ENCODE measurements around the gene AAMP.

The AAMP gene

DNA sequence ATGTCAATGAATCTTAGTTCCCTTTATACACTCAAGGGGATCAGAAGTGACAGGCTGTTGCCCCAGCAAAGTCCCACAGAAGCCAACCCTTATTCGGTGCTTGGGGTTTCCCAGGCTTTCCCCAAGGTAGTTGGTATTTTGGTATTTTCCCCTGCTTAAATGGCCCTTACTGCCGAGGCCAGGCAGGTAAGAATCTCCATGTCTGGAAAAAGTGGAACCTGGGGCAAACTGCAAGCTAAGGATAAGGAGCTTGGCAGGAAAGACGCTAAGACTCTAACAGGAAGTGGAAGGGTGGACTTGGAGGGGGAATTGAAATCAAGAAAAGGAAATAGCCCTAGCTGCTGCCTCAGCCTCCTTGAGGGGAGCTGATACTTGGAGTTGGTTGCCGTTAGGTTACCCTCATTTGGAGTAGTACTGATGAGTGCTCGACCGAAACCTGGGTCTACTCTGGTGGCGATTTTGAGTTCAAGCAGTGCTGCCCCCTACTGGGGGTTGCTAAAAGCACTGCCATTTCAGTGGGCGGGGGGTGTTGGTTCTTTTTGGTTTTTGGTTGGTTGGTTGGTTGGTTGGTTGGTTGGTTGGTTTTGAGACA lies 12.5 kb downstream of the AAMP start:
- Histone ChIP-seq H3K4me3 (no peak overlapping the region), H3K4me1 (peaks cover 0 to 36% (median 22%) of the 10 kb centered on the region in 4 donors), H3K27me3 (no peaks in the 10 kb centered on the region), H3K36me3 (peaks cover 34 to 50% (median 44%) of the 10 kb centered on the region in 3 donors), H3K27ac (peak overlapping the region in 1 of 2 donors; percentile 1), H3K9me3 (no peaks in the 10 kb centered on the region)
- TF ChIP-seq, protein P1, sequence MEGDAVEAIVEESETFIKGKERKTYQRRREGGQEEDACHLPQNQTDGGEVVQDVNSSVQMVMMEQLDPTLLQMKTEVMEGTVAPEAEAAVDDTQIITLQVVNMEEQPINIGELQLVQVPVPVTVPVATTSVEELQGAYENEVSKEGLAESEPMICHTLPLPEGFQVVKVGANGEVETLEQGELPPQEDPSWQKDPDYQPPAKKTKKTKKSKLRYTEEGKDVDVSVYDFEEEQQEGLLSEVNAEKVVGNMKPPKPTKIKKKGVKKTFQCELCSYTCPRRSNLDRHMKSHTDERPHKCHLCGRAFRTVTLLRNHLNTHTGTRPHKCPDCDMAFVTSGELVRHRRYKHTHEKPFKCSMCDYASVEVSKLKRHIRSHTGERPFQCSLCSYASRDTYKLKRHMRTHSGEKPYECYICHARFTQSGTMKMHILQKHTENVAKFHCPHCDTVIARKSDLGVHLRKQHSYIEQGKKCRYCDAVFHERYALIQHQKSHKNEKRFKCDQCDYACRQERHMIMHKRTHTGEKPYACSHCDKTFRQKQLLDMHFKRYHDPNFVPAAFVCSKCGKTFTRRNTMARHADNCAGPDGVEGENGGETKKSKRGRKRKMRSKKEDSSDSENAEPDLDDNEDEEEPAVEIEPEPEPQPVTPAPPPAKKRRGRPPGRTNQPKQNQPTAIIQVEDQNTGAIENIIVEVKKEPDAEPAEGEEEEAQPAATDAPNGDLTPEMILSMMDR (IDR thresholded peaks at IDR 0.05): peak; percentile 26 to 36
- intact Hi-C loops (cut with DNase I; ENCODE audit: low total_unique reads): loop anchor here (10.0 kb wide), 1 partner anchor 633 kb away; no protein-coding TSS in a partner anchor
- DNase-seq: peak in 1 of 2 donors; percentile 65

DNA sequence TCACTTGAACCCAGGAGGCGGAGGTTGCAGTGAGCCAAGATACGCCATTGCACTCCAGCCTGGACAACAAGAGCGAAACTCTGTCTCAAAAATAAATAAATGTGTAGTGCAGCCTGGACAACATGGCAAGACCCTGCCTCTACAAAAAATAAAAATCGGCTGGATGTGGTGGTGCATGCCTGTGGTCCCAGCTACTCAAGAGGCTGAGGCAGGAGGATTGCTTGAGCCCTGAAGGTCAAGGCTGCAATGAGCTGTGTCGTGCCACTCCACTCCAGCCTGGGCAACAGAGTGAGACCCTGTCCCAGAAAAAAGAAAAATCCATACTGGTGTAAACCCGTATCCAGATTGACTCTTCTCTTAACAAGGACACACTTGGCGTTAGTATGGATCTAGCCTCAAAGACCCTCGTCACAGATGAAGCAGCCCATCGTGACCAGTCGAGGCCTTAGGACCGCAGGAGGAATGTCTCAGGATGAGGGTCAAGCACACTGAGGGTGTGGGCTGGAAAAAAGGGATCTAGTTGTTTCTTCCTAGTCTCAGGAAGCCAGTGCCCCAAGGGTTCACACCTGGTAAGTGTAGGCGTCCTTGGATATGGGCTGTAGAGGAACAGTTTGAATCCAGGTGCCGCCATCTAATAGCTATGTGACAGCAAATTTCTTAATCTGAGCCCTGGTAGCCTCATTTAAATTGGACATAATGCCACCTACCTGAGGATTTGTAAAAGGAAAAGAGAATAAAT lies 13.2 kb downstream of the AAMP start:
- intact Hi-C loops (cut with DNase I; ENCODE audit: low total_unique reads): loop anchor here (10.0 kb wide), 1 partner anchor 632 kb away; no protein-coding TSS in a partner anchor
- Histone ChIP-seq H3K9me3 (no peaks in the 10 kb centered on the region), H3K4me1 (peaks cover 0 to 33% (median 21%) of the 10 kb centered on the region in 4 donors), H3K36me3 (peaks cover 41 to 53% (median 51%) of the 10 kb centered on the region in 3 donors), H3K27me3 (no peaks in the 10 kb centered on the region), H3K27ac (no peak overlapping the region), H3K4me3 (no peak overlapping the region)
- peak in 1 of 2 donors; percentile 53 for DNase-seq
- TF ChIP-seq, protein P1 (IDR thresholded peaks at IDR 0.05): no peak

DNA sequence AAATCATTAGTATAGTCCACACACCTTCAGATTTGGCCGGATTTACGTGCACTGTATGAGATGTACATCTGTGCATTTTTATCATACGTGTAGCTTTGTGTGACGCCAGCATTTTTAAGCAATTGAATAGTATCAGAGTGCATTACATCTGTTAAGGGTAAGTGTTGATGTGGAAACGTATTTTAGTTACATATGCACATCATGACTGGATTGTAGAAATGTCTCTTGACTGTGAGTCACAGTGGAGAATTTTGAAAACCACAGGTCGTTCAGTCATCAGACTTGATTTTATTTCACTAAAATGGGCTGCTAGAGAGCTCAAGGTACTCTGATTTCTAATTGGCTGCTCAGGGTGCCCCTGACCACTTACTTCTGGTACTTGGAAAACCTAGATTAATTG lies 14.5 kb downstream of the AAMP start:
- no peaks in the 10 kb centered on the region for H3K9me3 ChIP-seq
- H3K4me3 ChIP-seq: no peak overlapping the region
- no peak for DNase-seq
- no peaks in the 10 kb centered on the region for H3K27me3 ChIP-seq
- H3K27ac ChIP-seq: no peak overlapping the region
- peaks cover 54 to 66% (median 64%) of the 10 kb centered on the region in 3 donors for H3K36me3 ChIP-seq
- peaks cover 0 to 20% (median 14%) of the 10 kb centered on the region in 4 donors for H3K4me1 ChIP-seq
- TF ChIP-seq, protein P1 (IDR thresholded peaks at IDR 0.05): no peak
- intact Hi-C loops (cut with DNase I; ENCODE audit: low total_unique reads): loop anchor here (10.0 kb wide), 1 partner anchor 631 kb away; no protein-coding TSS in a partner anchor

DNA sequence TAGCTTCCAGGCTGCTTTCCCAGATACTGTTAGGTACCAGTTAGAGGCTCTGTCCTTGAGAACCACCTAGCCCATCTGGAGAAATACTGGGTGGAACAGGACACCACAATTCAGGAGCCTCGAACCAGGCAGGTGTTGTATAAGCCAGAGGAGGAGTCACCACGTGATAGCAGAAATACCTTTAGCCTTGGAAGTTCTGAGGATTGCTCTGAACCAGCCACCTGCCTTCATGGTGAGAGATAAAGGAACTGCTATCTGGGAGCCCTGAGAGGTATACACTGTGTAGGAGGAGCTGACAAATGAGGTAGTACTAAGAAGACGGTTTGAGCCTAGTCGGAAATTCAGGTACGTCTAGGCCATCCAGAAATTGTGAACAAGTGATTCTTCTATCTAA lies 16.7 kb downstream of the AAMP start:
- H3K36me3 ChIP-seq: peaks cover 76 to 88% (median 87%) of the 10 kb centered on the region in 3 donors
- DNase-seq: no peak
- intact Hi-C loops (cut with DNase I; ENCODE audit: low total_unique reads): loop anchor here (10.0 kb wide), 1 partner anchor 628 kb away; no protein-coding TSS in a partner anchor

DNA sequence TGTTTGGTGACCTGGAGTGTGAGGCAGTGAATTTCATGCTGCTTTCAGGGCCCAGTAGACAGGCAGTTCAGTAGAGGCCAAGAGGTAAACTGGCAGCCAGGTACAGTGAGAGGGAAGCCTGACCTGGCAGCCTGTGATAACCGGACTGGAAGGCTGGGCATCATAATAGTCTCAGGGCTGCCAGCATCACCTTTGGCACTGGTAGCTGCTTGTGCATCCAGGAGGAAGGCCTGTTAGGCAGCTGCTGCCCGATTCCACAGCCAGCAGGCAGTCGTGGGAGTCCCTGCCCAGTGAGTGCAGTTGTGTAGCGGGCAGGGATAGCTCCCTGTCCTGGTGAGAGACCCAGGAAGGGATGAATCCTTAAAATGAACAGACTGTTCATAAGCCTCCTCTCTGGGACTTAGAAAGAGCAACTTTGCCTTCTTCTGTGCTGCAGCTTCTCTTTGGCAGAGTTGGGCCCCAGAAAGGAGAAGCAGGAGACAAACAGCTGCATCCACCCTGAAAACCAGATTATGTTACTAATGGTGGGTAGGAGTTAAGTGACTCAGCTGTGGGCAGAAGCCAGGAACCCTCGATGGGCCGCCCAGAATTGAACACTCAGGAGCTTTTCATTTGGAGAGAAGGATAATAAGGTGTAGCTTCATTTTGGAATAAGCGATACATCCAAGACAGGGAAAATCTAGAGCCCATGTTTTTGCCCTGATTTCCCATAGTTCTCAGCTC lies 17.3 kb downstream of the AAMP start:
- Histone ChIP-seq H3K36me3 (peaks cover 81 to 94% (median 92%) of the 10 kb centered on the region in 3 donors), H3K9me3 (no peaks in the 10 kb centered on the region), H3K4me3 (no peak overlapping the region), H3K27me3 (no peaks in the 10 kb centered on the region), H3K4me1 (no peaks in the 10 kb centered on the region), H3K27ac (no peak overlapping the region)
- TF ChIP-seq, protein P1 (IDR thresholded peaks at IDR 0.05): no peak
- intact Hi-C loops (cut with DNase I; ENCODE audit: low total_unique reads): loop anchor here (10.0 kb wide), 1 partner anchor 628 kb away; no protein-coding TSS in a partner anchor
- DNase-seq: no peak

More for the DNA sequence above, 16.7 kb downstream of the AAMP start:
- Histone ChIP-seq H3K27ac (no peak overlapping the region), H3K27me3 (no peaks in the 10 kb centered on the region), H3K4me3 (no peak overlapping the region), H3K9me3 (no peaks in the 10 kb centered on the region), H3K4me1 (no peaks in the 10 kb centered on the region)
- TF ChIP-seq, protein P1 (IDR thresholded peaks at IDR 0.05): no peak

All from tibial artery (tissue), 4 donors.